Cerebellar cortex (tissue), 1 donor: ENCODE results near the gene HPF1.
"Not testable (repeated sequence)": the region's sequence is repeated elsewhere in the genome, so short reads cannot be mapped to it uniquely, and the experiment has no call there.

Experiments used
- DNase-seq: peaks from one replicate; pipeline ENCODE4 v3.0.0-alpha.2; 2015; ENCODE audit warnings: low spot score

HPF1 gene

GRCh38 chr4:169738604-169739003 lies 19.1 kb downstream of the HPF1 start:
- not testable (repeated sequence) for DNase-seq

GRCh38 chr4:169730564-169730963 lies 27.2 kb downstream of the HPF1 start:
- no peak for DNase-seq

GRCh38 chr4:169727616-169728015 lies 30.1 kb downstream of the HPF1 start:
- no peak for DNase-seq

GRCh38 chr4:169724260-169724659 lies 33.5 kb downstream of the HPF1 start:
- no peak for DNase-seq

- peak; percentile 13 for DNase-seq
Measured at GRCh38 chr4:169723207-169723965, 34.4 kb downstream of the HPF1 start.

GRCh38 chr4:169720529-169720928 lies 37.2 kb downstream of the HPF1 start:
- no peak for DNase-seq

- no peak for DNase-seq
Measured at GRCh38 chr4:169716677-169717076, 41.1 kb downstream of the HPF1 start.

GRCh38 chr4:169715826-169716225 lies 41.9 kb downstream of the HPF1 start:
- DNase-seq, result no peak

- no peak for DNase-seq
Measured at GRCh38 chr4:169707958-169708643, 49.6 kb downstream of the HPF1 start.

- no peak for DNase-seq
Measured at GRCh38 chr4:169698331-169698730, 59.4 kb downstream of the HPF1 start.

- DNase-seq, result no peak
Measured at GRCh38 chr4:169690787-169691186, 67.0 kb downstream of the HPF1 start.

GRCh38 chr4:169689681-169690080 lies 68.1 kb downstream of the HPF1 start:
- no peak for DNase-seq

GRCh38 chr4:169682372-169683047 lies 75.2 kb downstream of the HPF1 start:
- no peak for DNase-seq
